ENCODE measurements around the gene YAF2.

YAF2 gene

GRCh38 chr12:42128888-42129287 lies 109.2 kb downstream of the YAF2 start:
- Histone ChIP-seq H3K4me3 (ENCODE audit: low read depth, low read length, poor library complexity, severe bottlenecking) (no peak overlapping the region), H3K79me2 (ENCODE audit: insufficient read depth, low read length) (peaks cover 89% of the 10 kb centered on the region), H3K36me3 (ENCODE audit: insufficient read depth, low read length) (no peaks in the 10 kb centered on the region; the same call in 1 of the 2 replicates), H3K27me3 (ENCODE audit: insufficient read depth, low read length) (no peaks in the 10 kb centered on the region), H3F3A (ENCODE audit: insufficient read depth, low read length) (no peaks in the 10 kb centered on the region), H3K9me2 (ENCODE audit: low read depth, low read length) (no peaks in the 10 kb centered on the region), H3K9me3 (ENCODE audit: low read length) (no peaks in the 10 kb centered on the region), H2AFZ (ENCODE audit: low read length) (no peak overlapping the region), H3K4me2 (ENCODE audit: low read length) (no peak overlapping the region), H3K9ac (ENCODE audit: low read length) (no peak overlapping the region), H3K4me1 (ENCODE audit: insufficient read depth, low read length, severe bottlenecking) (peaks cover 45% of the 10 kb centered on the region), H4K20me1 (ENCODE audit: insufficient read depth, low read length) (no peaks in the 10 kb centered on the region), H3K27ac (ENCODE audit: low read depth, low read length, poor library complexity, severe bottlenecking) (no peak overlapping the region)
- no peak for TF ChIP-seq EZH2 (IDR thresholded peaks at IDR 0.05; ENCODE audit: borderline replicate concordance, low read length)
- TF ChIP-seq CTCF (IDR thresholded peaks at IDR 0.05; ENCODE audit: low read length): no peak

GRCh38 chr12:42128327-42128726 lies 109.7 kb downstream of the YAF2 start:
- TF ChIP-seq CTCF (IDR thresholded peaks at IDR 0.05; ENCODE audit: low read length): no peak
- TF ChIP-seq EZH2 (IDR thresholded peaks at IDR 0.05; ENCODE audit: borderline replicate concordance, low read length): no peak
- Histone ChIP-seq H3F3A (ENCODE audit: insufficient read depth, low read length) (no peaks in the 10 kb centered on the region), H3K27ac (ENCODE audit: low read depth, low read length, poor library complexity, severe bottlenecking) (no peak overlapping the region), H3K79me2 (ENCODE audit: insufficient read depth, low read length) (peaks cover 89% of the 10 kb centered on the region), H3K4me3 (ENCODE audit: low read depth, low read length, poor library complexity, severe bottlenecking) (no peak overlapping the region), H4K20me1 (ENCODE audit: insufficient read depth, low read length) (no peaks in the 10 kb centered on the region), H3K9ac (ENCODE audit: low read length) (no peak overlapping the region), H3K36me3 (ENCODE audit: insufficient read depth, low read length) (no peaks in the 10 kb centered on the region; the same call in 1 of the 2 replicates), H3K4me1 (ENCODE audit: insufficient read depth, low read length, severe bottlenecking) (peaks cover 45% of the 10 kb centered on the region), H3K9me3 (ENCODE audit: low read length) (no peaks in the 10 kb centered on the region), H3K27me3 (ENCODE audit: insufficient read depth, low read length) (no peaks in the 10 kb centered on the region), H2AFZ (ENCODE audit: low read length) (no peak overlapping the region), H3K4me2 (ENCODE audit: low read length) (no peak overlapping the region), H3K9me2 (ENCODE audit: low read depth, low read length) (no peaks in the 10 kb centered on the region)

- Histone ChIP-seq H3K9me3 (ENCODE audit: low read length) (no peaks in the 10 kb centered on the region), H4K20me1 (ENCODE audit: insufficient read depth, low read length) (no peaks in the 10 kb centered on the region), H3K4me3 (ENCODE audit: low read depth, low read length, poor library complexity, severe bottlenecking) (no peak overlapping the region), H3K36me3 (ENCODE audit: insufficient read depth, low read length) (no peaks in the 10 kb centered on the region; the same call in 1 of the 2 replicates), H3K79me2 (ENCODE audit: insufficient read depth, low read length) (peaks cover 89% of the 10 kb centered on the region), H2AFZ (ENCODE audit: low read length) (no peak overlapping the region), H3K4me1 (ENCODE audit: insufficient read depth, low read length, severe bottlenecking) (peaks cover 45% of the 10 kb centered on the region), H3K9me2 (ENCODE audit: low read depth, low read length) (no peaks in the 10 kb centered on the region), H3K4me2 (ENCODE audit: low read length) (no peak overlapping the region), H3F3A (ENCODE audit: insufficient read depth, low read length) (no peaks in the 10 kb centered on the region), H3K27ac (ENCODE audit: low read depth, low read length, poor library complexity, severe bottlenecking) (no peak overlapping the region), H3K9ac (ENCODE audit: low read length) (no peak overlapping the region), H3K27me3 (ENCODE audit: insufficient read depth, low read length) (no peaks in the 10 kb centered on the region)
- no peak for TF ChIP-seq CTCF (IDR thresholded peaks at IDR 0.05; ENCODE audit: low read length)
- no peak for TF ChIP-seq EZH2 (IDR thresholded peaks at IDR 0.05; ENCODE audit: borderline replicate concordance, low read length)
Measured at GRCh38 chr12:42126963-42127362, 111.1 kb downstream of the YAF2 start.

All from OCI-LY1 (cell line).